MM.1S (cell line): ENCODE data around the gene GBX1.

Source experiments
- DNase-seq: peaks from one replicate; pipeline ENCODE4 v3.0.0-alpha.2; 2015
- H2AFZ ChIP-seq: fragments of 300-600 bp; sonication (generic); 2 replicates; pipeline ENCODE4 v1.6.0; 2016; ENCODE audit warnings: antibody characterized with exemption, low read length
- H3F3A ChIP-seq: fragments of 300-600 bp; sonication (generic); 2 replicates; pipeline ENCODE4 v1.6.1; 2016; ENCODE audit warnings: mild to moderate bottlenecking, antibody characterized with exemption, low read length, moderate library complexity, mixed read lengths; ENCODE audit not compliant: insufficient read depth
- H3K27ac ChIP-seq: fragments of 300-600 bp; sonication (generic); 2 replicates; pipeline ENCODE4 v1.5.1; 2016; ENCODE audit warnings: mild to moderate bottlenecking, low read length
- H3K27me3 ChIP-seq: fragments of 300-600 bp; sonication (generic); replicated peaks from 2 replicates; pipeline ENCODE4 v1.6.0; 2016; ENCODE audit warnings: low read length; ENCODE audit not compliant: insufficient read depth
- H3K36me3 ChIP-seq: fragments of 300-600 bp; sonication (generic); replicated peaks from 2 replicates; pipeline ENCODE4 v1.6.1; 2016; ENCODE audit warnings: mild to moderate bottlenecking, low read length, mixed read lengths; ENCODE audit not compliant: insufficient read depth
- H3K4me1 ChIP-seq: fragments of 300-600 bp; sonication (generic); 2 replicates; pipeline ENCODE4 v1.6.1; 2016; ENCODE audit warnings: low read length, mixed read lengths
- H3K4me2 ChIP-seq: fragments of 300-600 bp; sonication (generic); 2 replicates; pipeline ENCODE4 v1.6.0; 2016; ENCODE audit warnings: low read depth, low read length
- H3K4me3 ChIP-seq: fragments of 300-600 bp; sonication (generic); 2 replicates; pipeline ENCODE4 v1.5.1; 2016; ENCODE audit warnings: low read length, mixed read lengths
- H3K79me2 ChIP-seq: fragments of 300-600 bp; sonication (generic); 2 replicates; pipeline ENCODE4 v1.6.1; 2016; ENCODE audit warnings: mixed run types, low read length, mixed read lengths
- H3K9ac ChIP-seq: fragments of 300-600 bp; sonication (generic); 2 replicates; pipeline ENCODE4 v1.6.1; 2016; ENCODE audit warnings: low read length, mixed read lengths
- H3K9me2 ChIP-seq: fragments of 300-600 bp; sonication (generic); replicated peaks from 2 replicates; pipeline ENCODE4 v1.6.1; 2016; ENCODE audit warnings: mild to moderate bottlenecking, low read length, mixed read lengths; ENCODE audit not compliant: insufficient read depth
- H3K9me3 ChIP-seq: fragments of 300-600 bp; sonication (generic); replicated peaks from 2 replicates; pipeline ENCODE4 v1.6.1; 2016; ENCODE audit warnings: mild to moderate bottlenecking, low read length, mixed read lengths; ENCODE audit not compliant: insufficient read depth
- H4K20me1 ChIP-seq: fragments of 300-600 bp; sonication (generic); 2 replicates; pipeline ENCODE4 v1.6.1; 2016; ENCODE audit warnings: mild to moderate bottlenecking, low read length, moderate library complexity, mixed read lengths; ENCODE audit not compliant: insufficient read depth
- EZH2 ChIP-seq: fragments of 300-600 bp; sonication (generic); optimal IDR thresholded peaks from 2 replicates; pipeline ENCODE3; 2017; ENCODE audit warnings: low read depth, mild to moderate bottlenecking, antibody characterized with exemption, low read length, mixed read lengths
- EZH2phosphoT487 ChIP-seq: fragments of 300-600 bp; sonication (generic); IDR thresholded peaks from 2 replicates; pipeline ENCODE4 v1.6.1; 2018; ENCODE audit warnings: antibody characterized with exemption, low read length
- TF ChIP-seq, protein P1 (sequence below): fragments of 300-600 bp; sonication (generic); IDR thresholded peaks from 2 replicates; pipeline ENCODE4 v1.5.1; 2016; ENCODE audit warnings: antibody characterized with exemption, low read length, mixed read lengths

The GBX1 gene

DNA sequence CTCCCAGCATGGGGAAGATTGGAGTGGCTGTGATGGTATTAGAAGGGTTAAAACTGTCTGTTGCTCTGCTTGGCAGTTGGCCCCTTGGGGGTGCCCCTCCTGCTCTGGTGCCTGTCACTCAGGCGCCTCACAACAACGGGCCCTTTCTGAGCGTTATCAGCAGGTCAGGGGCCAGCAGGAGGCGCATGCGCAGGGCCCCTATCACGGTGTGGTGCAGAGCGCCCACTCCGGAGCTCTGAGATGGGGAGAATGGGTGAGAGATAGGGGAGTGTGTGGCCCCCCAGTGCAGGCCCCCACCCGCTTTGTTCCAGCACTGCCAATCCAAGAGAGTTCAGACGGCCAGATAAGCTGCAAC is 24.8 kb downstream of the GBX1 start:
- Histone ChIP-seq H3K9ac (no peak overlapping the region), H3K9me3 (no peaks in the 10 kb centered on the region), H3K9me2 (no peaks in the 10 kb centered on the region), H3K79me2 (no peaks in the 10 kb centered on the region), H3K27me3 (no peaks in the 10 kb centered on the region), H3F3A (no peaks in the 10 kb centered on the region), H4K20me1 (no peaks in the 10 kb centered on the region), H3K4me3 (no peak overlapping the region), H3K36me3 (no peaks in the 10 kb centered on the region), H3K27ac (no peak overlapping the region), H3K4me2 (no peak overlapping the region), H3K4me1 (no peaks in the 10 kb centered on the region), H2AFZ (no peak overlapping the region)
- no peak for DNase-seq
- TF ChIP-seq EZH2 (no peak), EZH2phosphoT487 (no peak)
- TF ChIP-seq, protein P1, sequence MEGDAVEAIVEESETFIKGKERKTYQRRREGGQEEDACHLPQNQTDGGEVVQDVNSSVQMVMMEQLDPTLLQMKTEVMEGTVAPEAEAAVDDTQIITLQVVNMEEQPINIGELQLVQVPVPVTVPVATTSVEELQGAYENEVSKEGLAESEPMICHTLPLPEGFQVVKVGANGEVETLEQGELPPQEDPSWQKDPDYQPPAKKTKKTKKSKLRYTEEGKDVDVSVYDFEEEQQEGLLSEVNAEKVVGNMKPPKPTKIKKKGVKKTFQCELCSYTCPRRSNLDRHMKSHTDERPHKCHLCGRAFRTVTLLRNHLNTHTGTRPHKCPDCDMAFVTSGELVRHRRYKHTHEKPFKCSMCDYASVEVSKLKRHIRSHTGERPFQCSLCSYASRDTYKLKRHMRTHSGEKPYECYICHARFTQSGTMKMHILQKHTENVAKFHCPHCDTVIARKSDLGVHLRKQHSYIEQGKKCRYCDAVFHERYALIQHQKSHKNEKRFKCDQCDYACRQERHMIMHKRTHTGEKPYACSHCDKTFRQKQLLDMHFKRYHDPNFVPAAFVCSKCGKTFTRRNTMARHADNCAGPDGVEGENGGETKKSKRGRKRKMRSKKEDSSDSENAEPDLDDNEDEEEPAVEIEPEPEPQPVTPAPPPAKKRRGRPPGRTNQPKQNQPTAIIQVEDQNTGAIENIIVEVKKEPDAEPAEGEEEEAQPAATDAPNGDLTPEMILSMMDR, result no peak

DNA sequence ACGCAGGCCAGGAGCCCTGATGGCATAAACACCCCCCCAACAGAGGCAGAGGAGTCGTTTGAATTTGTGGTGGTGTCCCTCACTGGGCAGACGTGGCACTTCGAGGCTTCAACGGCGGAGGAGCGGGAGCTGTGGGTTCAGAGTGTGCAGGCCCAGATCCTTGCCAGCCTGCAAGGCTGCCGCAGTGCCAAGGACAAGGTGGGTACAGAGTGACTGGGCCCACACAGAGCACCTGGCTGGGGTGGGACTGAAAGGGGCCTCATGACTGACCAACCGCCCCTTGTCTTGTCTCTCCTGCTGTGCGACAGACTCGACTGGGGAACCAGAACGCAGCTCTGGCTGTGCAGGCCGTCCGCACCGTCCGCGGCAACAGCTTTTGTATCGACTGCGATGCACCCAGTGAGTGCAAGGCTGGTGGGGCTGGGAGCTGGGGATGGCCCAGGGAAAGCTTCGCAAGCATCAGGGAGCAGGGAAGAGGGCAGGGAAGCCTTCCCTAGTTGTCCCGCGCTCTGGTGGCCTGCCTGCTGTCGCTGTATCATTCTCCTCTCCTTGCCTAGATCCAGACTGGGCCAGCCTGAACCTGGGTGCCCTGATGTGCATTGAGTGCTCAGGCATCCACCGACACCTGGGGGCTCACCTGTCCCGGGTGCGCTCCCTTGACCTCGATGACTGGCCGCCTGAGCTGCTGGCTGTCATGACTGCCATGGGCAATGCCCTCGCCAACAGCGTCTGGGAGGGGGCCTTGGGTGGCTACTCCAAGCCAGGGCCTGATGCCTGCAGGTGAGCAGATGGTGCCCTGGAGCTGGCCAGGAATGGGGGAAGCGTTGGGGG is 25.4 kb downstream of the GBX1 start:
- Histone ChIP-seq H3K27ac (no peak overlapping the region), H3K4me1 (no peaks in the 10 kb centered on the region), H4K20me1 (no peaks in the 10 kb centered on the region), H3F3A (no peaks in the 10 kb centered on the region), H3K4me3 (no peak overlapping the region), H3K27me3 (no peaks in the 10 kb centered on the region), H2AFZ (no peak overlapping the region), H3K9me2 (no peaks in the 10 kb centered on the region), H3K9me3 (no peaks in the 10 kb centered on the region), H3K4me2 (no peak overlapping the region), H3K36me3 (no peaks in the 10 kb centered on the region), H3K9ac (no peak overlapping the region), H3K79me2 (no peaks in the 10 kb centered on the region)
- TF ChIP-seq EZH2 (no peak), EZH2phosphoT487 (no peak)
- TF ChIP-seq, protein P1, result no peak
- no peak for DNase-seq

DNA sequence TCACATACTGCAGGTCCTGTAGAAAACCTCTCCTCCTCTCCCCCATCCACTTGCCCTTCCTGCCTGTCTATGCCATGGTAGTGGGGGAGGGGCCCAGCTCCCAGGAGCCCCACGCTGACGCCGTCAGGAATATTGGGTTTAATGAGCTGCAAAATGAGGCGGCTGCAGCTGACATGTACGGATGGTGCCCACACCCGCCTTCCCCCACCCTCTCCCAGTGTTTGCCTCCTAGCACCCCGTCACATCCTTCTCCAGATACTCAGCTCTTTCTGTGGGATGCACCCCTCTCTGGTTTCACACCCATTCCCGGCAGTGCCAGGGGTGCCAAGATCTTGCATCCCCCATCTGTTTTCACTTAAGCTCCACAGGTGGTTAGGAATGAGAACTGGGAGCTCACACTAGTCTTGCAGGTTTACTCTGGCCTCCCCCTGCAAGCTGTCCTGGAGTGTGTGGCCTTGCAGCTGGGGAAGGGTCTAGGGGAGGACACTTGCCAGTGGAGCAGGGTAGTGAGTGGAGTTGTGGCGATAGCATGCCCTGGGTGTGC is 26.1 kb downstream of the GBX1 start:
- no peaks in the 10 kb centered on the region for H3K36me3 ChIP-seq
- no peaks in the 10 kb centered on the region for H3K27me3 ChIP-seq
- no peak overlapping the region for H3K4me2 ChIP-seq
- no peak for DNase-seq
- no peaks in the 10 kb centered on the region for H3F3A ChIP-seq
- H3K79me2 ChIP-seq, result no peaks in the 10 kb centered on the region
- no peaks in the 10 kb centered on the region for H3K9me3 ChIP-seq
- no peak overlapping the region for H2AFZ ChIP-seq
- H3K4me1 ChIP-seq, result no peaks in the 10 kb centered on the region
- H3K9me2 ChIP-seq, result no peaks in the 10 kb centered on the region
- H3K9ac ChIP-seq, result no peak overlapping the region
- H4K20me1 ChIP-seq, result no peaks in the 10 kb centered on the region
- no peak overlapping the region for H3K27ac ChIP-seq
- TF ChIP-seq EZH2phosphoT487 (no peak), EZH2 (no peak)
- TF ChIP-seq, protein P1, result no peak
- no peak overlapping the region for H3K4me3 ChIP-seq
